Tibial nerve (tissue), 3 donors: ENCODE measurements around the gene STK10.

ENCODE experiments used
- POLR2A ChIP-seq, 2 donors: fragments of 450-650 bp; IDR thresholded peaks; one replicate each; pipeline ENCODE4 v1.6.1; 2017; ENCODE audit warnings: antibody characterized with exemption in 2 of 2, mild to moderate bottlenecking in 2 of 2, moderate library complexity in 2 of 2
- TF ChIP-seq, protein P1 (sequence below), 5 experiments: fragments of 200-600 bp in 3 of 5; fragments of 450-650 bp in 2 of 5; sonication (generic) in 3 of 5; IDR thresholded peaks; one replicate each; pipeline ENCODE4 v1.5.1; 2016 to 2019; ENCODE audit warnings: antibody characterized with exemption in 5 of 5, mild to moderate bottlenecking in 3 of 5, moderate library complexity in 2 of 5

DNA sequence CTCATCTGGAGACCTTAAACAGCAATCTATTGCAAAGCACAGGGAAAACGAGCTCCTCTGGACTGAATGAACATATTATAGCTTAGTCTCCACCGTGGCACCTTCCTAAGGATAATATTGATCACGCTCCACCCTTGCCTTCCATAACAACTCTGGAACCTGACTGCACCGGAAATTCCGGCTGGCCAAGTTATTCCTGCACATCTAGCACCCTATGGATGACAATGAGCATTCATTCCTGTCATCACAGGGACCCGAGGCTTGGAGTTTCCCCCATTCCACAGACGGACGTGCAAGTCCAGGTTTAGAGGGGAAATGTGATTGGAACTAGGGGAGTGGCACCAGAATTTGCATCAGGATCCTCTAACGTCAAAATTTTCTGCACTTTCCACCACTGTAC, 27.5 kb downstream of the STK10 start:
- TF ChIP-seq, protein P1, sequence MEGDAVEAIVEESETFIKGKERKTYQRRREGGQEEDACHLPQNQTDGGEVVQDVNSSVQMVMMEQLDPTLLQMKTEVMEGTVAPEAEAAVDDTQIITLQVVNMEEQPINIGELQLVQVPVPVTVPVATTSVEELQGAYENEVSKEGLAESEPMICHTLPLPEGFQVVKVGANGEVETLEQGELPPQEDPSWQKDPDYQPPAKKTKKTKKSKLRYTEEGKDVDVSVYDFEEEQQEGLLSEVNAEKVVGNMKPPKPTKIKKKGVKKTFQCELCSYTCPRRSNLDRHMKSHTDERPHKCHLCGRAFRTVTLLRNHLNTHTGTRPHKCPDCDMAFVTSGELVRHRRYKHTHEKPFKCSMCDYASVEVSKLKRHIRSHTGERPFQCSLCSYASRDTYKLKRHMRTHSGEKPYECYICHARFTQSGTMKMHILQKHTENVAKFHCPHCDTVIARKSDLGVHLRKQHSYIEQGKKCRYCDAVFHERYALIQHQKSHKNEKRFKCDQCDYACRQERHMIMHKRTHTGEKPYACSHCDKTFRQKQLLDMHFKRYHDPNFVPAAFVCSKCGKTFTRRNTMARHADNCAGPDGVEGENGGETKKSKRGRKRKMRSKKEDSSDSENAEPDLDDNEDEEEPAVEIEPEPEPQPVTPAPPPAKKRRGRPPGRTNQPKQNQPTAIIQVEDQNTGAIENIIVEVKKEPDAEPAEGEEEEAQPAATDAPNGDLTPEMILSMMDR (IDR thresholded peaks at IDR 0.05): no peak
- TF ChIP-seq POLR2A (IDR thresholded peaks at IDR 0.05): no peak
